NCI-H2029 (cell line): Measurements from ENCODE around the gene BCAR1.
"Not testable (repeated sequence)": the region's sequence is repeated elsewhere in the genome, so short reads cannot be mapped to it uniquely, and the experiment has no call there.

Experiments
- DNase-seq: peaks from one replicate; lab custom pipeline; 2025; lab: John Stamatoyannopoulos, UW

BCAR1 gene

GRCh38 chr16:75252946-75253911 lies 1.8 kb upstream of the BCAR1 start:
- no peak for DNase-seq

- DNase-seq: no peak
These were observed 833 bp upstream of the BCAR1 start for GRCh38 chr16:75252049-75252864.

GRCh38 chr16:75250809-75251279 lies 580 bp downstream of the BCAR1 start:
- no peak for DNase-seq

GRCh38 chr16:75250089-75250808 lies 1.2 kb downstream of the BCAR1 start:
- DNase-seq: no peak

DNA sequence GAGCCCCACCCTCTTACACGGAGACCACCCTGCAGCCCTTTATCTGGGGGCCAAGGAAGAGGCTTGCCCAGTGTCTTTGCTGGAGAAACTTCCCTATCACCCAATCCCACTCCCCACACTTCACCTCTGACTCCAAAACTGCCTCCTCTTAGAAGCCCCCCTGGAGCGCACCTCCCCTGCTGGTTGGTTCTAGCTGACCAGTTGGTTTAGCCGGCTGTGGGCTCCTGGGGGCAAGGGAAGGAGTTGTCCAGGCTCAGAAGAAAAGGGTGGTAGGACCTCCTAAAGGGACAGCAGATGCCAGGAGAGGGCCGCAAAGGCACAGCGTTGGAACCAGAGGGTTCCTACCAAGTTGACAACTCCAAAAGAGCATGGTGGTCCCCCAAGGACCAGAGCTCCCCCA lies 2.0 kb downstream of the BCAR1 start:
- DNase-seq: no peak

DNA sequence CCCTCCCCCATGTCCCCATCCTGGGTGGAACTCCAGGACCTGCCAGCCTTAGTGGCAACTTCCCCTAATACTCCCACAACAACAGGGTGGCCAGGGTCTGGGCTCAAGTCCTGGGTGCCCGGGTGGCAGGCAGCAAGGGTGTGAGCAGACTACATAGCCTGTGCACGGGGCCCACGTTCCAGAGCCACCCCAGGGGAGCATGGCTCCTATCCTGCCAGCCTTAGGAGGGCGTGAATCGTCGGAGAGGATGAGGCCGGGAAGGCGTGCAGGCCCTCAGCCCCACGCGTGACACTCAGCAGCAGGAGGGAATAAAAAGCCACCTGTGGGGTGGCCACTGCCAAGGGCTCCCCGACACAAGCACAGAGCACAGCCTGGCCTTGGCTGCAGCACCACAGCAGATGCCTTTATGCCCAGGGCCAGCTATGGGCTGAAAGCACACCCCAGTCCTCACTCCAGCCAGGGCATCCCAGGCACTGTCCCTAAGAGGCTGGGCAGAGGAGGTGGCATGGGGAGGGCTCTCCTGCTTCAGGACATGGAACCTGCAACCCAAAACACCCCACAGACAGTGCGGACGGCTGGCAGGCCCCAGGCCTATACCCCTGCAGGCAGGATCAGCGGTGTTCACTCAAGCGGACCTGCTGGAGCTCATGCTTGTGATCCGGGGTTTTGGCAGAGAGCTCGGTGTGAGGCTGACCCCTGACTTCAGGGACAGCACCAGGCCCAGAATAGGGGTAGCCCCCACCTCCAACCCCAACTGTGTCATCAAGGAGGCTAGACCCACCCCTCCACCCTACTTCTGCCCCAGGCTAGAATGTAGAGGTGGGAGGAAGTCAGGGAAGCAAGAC lies 2.7 kb downstream of the BCAR1 start:
- DNase-seq: no peak

DNA sequence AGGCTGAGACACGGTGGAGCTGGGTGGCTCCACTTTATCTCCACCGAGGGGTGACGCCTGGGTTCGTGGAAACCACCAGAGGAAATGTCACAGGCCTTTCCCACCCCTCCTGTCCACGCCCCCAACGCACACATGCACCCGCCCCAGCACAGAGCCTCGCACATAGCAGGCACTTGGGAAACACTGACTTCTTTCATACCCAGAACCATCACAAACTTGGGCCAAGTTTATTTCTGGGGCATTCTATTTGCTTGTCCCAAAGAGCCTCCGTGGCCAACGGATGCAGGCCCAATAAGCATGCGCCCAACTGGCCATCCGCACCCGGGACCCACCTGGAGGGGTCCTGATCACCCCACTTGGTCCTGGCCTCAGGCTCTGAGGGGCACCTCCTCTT lies 3.3 kb downstream of the BCAR1 start:
- DNase-seq: no peak

DNA sequence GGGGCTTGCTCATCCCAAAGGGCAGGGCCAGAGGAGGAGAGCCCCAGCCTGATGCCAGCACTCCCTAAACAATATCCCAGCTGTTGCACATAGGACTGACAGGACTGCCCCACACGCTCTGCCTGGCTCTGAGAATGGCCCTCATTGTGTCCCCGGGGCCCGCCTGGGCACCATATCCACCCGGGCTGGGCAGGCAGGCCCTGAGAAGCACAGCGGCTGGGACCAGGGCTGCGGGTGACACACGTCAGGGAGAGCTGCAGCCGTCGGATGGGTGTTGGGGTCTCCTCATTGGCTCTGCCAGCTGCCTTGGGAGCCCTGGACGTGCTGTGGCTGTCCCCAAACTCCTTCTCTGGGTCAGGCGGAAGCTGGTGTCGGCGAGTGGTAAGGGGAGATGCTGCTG lies 4.2 kb downstream of the BCAR1 start:
- DNase-seq: no peak

GRCh38 chr16:75246504-75247205 lies 4.8 kb downstream of the BCAR1 start:
- DNase-seq: no peak

DNA sequence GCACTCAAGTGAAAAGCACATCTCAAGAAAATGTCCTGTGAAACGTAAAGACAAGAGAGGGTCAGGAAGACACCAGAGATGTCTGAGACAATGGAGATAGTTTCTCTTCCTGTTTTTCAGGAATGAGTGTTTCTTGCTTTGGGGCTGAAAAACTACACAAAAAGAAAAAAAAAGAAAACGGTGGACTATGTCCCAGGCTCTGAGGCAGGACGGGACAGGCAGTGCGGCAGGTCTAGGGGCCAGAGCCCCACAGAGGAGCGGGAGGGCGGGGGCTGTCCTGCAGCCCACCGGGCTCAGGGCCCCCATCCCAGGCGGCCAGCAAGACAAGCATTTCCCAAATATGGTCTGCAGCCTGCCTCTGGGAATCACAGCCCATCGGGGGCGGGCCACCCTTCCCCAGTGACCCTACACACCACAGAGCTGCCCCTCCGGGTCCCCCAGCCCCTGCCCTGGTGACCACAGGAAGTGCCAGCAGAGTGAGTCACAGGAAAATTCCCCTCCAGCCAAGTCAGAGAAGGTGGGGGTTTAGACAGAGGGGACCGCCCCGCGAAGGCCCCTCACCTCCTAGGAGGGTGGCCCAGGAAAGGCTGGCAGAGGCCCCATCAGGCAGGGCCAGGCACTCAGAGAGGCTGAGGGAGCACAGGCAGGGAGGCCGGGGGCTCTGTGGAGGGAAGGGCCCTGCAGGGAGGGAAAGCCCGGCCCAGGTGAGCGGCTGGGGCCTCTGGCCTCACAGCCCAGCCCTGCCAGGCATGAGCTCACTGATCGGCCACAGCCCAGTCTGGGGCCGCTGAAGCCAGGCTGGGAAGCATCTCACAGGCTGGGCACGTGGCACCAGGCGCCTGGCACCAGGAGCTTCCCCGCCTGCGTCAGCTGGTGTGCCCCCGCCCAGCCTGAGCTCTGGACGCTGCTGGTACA lies 6.3 kb downstream of the BCAR1 start:
- DNase-seq: no peak

GRCh38 chr16:75244225-75244809 lies 7.1 kb downstream of the BCAR1 start:
- no peak for DNase-seq

DNA sequence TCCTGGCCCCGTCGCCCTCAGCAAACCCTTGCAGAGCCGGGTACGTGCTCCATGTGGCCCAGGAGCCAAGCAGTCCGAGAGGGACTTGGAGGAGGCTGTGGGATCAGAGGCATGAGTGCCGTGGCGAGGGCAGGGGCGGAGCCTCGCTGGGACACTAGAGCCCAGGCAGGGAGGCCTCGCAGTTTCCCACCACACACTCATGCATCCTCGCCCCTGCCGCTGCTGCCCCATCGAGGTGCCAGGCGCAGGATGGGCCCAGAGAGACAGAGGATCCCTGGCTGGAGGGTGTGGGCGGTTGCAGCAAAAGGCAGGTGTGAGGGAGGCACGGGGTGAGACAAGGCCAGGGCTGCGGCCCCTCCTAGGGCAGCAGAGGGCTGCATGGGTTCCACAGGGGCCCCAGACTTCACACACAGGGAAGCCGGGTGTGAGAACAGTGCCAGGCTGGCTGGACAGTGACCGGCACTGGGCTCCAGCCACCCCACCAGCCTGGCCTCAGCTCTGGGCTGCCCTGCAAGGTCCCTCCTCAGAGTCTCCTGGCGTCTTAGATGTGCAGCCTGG lies 7.7 kb downstream of the BCAR1 start:
- DNase-seq: no peak

DNA sequence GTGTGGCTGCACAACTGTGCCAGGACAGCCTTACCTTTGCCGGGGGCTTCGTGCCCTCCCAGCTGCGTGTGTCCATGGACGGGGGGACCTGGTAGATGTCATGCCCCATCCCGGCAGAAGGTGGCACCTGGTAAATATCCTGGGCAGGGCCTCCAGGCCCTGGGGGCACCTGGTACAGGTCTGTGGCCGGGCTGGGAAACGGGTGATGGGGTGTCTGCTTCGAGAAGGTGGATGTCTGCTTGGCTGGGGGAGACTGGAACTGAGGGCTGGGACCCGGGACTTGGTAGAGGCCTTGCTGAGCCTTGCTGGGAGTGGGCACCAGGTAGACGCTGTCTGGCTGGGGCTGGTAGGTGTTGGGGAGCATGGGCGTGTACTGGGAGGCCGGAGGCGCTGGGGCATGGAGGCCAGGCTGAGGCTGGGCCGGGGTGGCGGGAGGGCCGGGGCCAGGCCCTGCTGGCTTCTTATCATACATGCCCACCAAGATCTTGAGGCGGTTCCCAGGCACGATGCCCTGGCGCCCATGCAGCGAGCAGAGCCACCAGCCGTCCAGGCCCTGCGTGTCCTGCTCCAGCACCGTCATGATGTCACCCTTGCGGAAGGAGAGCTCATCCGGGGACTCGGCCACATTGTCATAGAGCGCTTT lies 8.9 kb downstream of the BCAR1 start:
- DNase-seq: not testable (repeated sequence)

- DNase-seq: no peak
These were observed 9.5 kb downstream of the BCAR1 start for GRCh38 chr16:75241955-75242354.

DNA sequence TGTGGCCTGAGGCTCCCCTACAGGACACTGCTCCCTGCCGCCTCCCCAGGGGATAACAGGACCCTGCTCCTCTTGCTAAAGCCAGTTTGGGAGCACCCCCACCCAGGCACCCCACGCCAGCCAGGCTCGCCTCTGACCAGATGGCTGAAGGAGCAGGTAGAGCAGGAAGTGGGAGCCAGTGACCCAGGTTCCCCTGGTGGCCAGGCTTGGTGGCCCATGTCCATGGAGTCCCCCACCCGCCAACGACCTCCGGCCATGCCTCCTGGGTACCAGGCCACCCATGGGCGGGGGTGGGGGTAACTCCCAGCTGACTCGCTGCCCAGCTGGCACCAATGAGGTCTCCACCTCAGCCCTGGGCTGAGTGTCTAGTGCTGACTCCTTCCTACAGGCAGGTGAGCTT lies 10.0 kb downstream of the BCAR1 start:
- DNase-seq: no peak

GRCh38 chr16:75240633-75241032 lies 10.8 kb downstream of the BCAR1 start:
- DNase-seq: not testable (repeated sequence)

GRCh38 chr16:75239542-75240122 lies 11.8 kb downstream of the BCAR1 start:
- DNase-seq: no peak
